RWPE2 (cell line): Measurements from ENCODE around the gene KHNYN.

Experiments used
- ATAC-seq: fragments of 200-7000 bp; cut with Tn5 transposase; 3 replicates; pipeline ENCODE4 v1.9.1; 2021; ENCODE audit warnings: low read depth
- DNase-seq: peaks from one replicate; pipeline ENCODE4 v3.0.0-alpha.2; 2020; ENCODE audit warnings: low spot score
- H3K27ac ChIP-seq: fragments of 450-650 bp; 2 replicates; pipeline ENCODE4 v1.5.1; 2017; ENCODE audit warnings: mild to moderate bottlenecking; ENCODE audit not compliant: poor library complexity, severe bottlenecking
- H3K27me3 ChIP-seq: fragments of 250-450 bp; sonication (Bioruptor Pico); 2 replicates; pipeline ENCODE4 v1.5.1; 2021; ENCODE audit warnings: mild to moderate bottlenecking, moderate library complexity; ENCODE audit not compliant: insufficient read depth, poor library complexity, severe bottlenecking
- H3K36me3 ChIP-seq: fragments of 250-450 bp; sonication (Bioruptor Pico); 2 replicates; pipeline ENCODE4 v1.5.1; 2020; ENCODE audit warnings: low read depth, mild to moderate bottlenecking, moderate library complexity
- H3K4me1 ChIP-seq: fragments of 250-450 bp; sonication (Bioruptor Pico); 2 replicates; pipeline ENCODE4 v1.5.1; 2021; ENCODE audit warnings: mild to moderate bottlenecking, moderate library complexity; ENCODE audit not compliant: insufficient read depth, poor library complexity, severe bottlenecking
- H3K4me3 ChIP-seq: fragments of 250-450 bp; sonication (Bioruptor Pico); 2 replicates; pipeline ENCODE4 v1.5.1; 2021; ENCODE audit warnings: mild to moderate bottlenecking, moderate library complexity; ENCODE audit not compliant: severe bottlenecking
- H3K9me3 ChIP-seq: fragments of 250-450 bp; sonication (Bioruptor Pico); 2 replicates; pipeline ENCODE4 v1.5.1; 2021; ENCODE audit warnings: mild to moderate bottlenecking, moderate library complexity; ENCODE audit not compliant: severe bottlenecking
- TF ChIP-seq, protein P1 (sequence below): fragments of 450-650 bp; IDR thresholded peaks from one replicate; pipeline ENCODE4 v1.5.1; 2017; ENCODE audit warnings: mild to moderate bottlenecking, moderate library complexity; ENCODE audit not compliant: poor library complexity, severe bottlenecking

KHNYN gene

GRCh38 chr14:24407608-24408325 is 22.0 kb upstream of the KHNYN start:
- Histone ChIP-seq H3K27ac (no peak overlapping the region), H3K9me3 (no peaks in the 10 kb centered on the region)

GRCh38 chr14:24408764-24409163 is 21.0 kb upstream of the KHNYN start:
- ATAC-seq (no peak), DNase-seq (no peak)
- H3K27ac ChIP-seq: no peak overlapping the region
- no peaks in the 10 kb centered on the region for H3K36me3 ChIP-seq
- no peaks in the 10 kb centered on the region for H3K4me1 ChIP-seq
- H3K4me3 ChIP-seq: no peak overlapping the region
- no peaks in the 10 kb centered on the region for H3K9me3 ChIP-seq
- TF ChIP-seq, protein P1, sequence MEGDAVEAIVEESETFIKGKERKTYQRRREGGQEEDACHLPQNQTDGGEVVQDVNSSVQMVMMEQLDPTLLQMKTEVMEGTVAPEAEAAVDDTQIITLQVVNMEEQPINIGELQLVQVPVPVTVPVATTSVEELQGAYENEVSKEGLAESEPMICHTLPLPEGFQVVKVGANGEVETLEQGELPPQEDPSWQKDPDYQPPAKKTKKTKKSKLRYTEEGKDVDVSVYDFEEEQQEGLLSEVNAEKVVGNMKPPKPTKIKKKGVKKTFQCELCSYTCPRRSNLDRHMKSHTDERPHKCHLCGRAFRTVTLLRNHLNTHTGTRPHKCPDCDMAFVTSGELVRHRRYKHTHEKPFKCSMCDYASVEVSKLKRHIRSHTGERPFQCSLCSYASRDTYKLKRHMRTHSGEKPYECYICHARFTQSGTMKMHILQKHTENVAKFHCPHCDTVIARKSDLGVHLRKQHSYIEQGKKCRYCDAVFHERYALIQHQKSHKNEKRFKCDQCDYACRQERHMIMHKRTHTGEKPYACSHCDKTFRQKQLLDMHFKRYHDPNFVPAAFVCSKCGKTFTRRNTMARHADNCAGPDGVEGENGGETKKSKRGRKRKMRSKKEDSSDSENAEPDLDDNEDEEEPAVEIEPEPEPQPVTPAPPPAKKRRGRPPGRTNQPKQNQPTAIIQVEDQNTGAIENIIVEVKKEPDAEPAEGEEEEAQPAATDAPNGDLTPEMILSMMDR: no peak
- no peaks in the 10 kb centered on the region for H3K27me3 ChIP-seq

More at GRCh38 chr14:24407608-24408325, 22.0 kb upstream of the KHNYN start:
- TF ChIP-seq, protein P1: no peak
- Histone ChIP-seq H3K36me3 (no peaks in the 10 kb centered on the region), H3K27me3 (no peaks in the 10 kb centered on the region), H3K4me1 (no peaks in the 10 kb centered on the region), H3K4me3 (no peak overlapping the region)
- DNase-seq (no peak), ATAC-seq (no peak)

DNA sequence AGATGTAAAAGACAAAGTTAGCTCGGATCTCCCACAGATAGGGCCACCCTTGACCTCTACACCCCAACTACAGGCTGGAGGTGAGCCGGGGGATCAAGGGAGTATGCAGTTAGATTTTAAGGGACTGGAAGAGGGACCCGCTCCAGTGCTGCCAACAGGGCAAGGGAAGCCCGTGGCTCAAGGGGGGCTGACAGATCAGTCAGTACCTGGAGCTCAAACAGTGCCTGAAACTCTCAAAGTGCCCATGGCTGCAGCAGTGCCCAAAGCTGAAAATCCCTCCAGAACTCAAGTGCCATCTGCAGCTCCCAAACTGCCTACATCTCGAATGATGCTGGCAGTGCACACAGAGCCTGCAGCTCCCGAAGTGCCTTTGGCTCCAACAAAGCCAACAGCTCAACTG is 20.6 kb upstream of the KHNYN start:
- DNase-seq (no peak), ATAC-seq (no peak)
- no peaks in the 10 kb centered on the region for H3K4me1 ChIP-seq
- no peak overlapping the region for H3K27ac ChIP-seq
- TF ChIP-seq, protein P1: no peak
- H3K36me3 ChIP-seq: no peaks in the 10 kb centered on the region
- H3K9me3 ChIP-seq: no peaks in the 10 kb centered on the region
- no peak overlapping the region for H3K4me3 ChIP-seq
- no peaks in the 10 kb centered on the region for H3K27me3 ChIP-seq

DNA sequence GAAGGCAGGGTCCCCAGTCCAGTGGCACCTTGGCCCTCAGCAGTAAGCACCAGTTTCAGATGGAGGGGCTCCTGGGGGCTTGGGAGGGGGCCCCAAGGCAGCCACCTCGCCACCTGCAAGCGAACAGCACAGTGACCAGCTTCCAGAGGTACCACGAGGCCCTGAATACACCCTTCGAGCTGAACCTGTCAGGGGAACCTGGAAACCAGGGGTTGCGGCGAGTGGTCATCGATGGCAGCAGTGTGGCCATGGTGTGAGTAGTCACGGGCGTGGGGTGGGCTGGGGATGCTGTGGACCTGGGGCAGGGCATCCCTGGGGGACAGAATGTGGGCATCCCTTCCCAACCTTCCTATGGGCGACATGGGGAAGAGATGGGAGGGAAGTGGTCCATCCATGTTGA is 19.8 kb upstream of the KHNYN start:
- Histone ChIP-seq H3K27ac (no peak overlapping the region), H3K4me3 (no peak overlapping the region), H3K4me1 (no peaks in the 10 kb centered on the region), H3K27me3 (no peaks in the 10 kb centered on the region), H3K36me3 (no peaks in the 10 kb centered on the region), H3K9me3 (no peaks in the 10 kb centered on the region)
- TF ChIP-seq, protein P1: no peak
- ATAC-seq (no peak), DNase-seq (no peak)
